CD14-positive monocyte (primary cell): Measurements from ENCODE around the gene PKNOX2. TPM values are rescaled to one million over a fixed set of nuclear protein-coding genes. Genes with fewer than 3 reads are reported as not detected.

Experiments
- DNase-seq, 3 donors: peaks; one replicate each; pipeline ENCODE4 v3.0.0-alpha.2; 2011 to 2022
- H2AFZ ChIP-seq: 2 replicates; pipeline ENCODE4 v1.6.0; 2012; ENCODE audit warnings: mild to moderate bottlenecking, low read depth, low read length, inconsistent platforms; ENCODE audit not compliant: insufficient read depth, poor library complexity, severe bottlenecking
- H3K27ac ChIP-seq, 2 donors: 1 replicate in 1 of 2; 2 replicates in 1 of 2; pipeline ENCODE4 v1.5.1; 2012 to 2013; ENCODE audit warnings: low read length in 2 of 2, control low read depth in 1 of 2, inconsistent platforms in 1 of 2, low read depth in 1 of 2, mild to moderate bottlenecking in 1 of 2
- H3K27me3 ChIP-seq, 2 donors: one replicate each; pipeline versions ENCODE4 v1.6.0 to v1.6.1; 2011 to 2013; ENCODE audit warnings: low read length in 2 of 2; ENCODE audit not compliant: control insufficient read depth in 2 of 2, insufficient read depth in 2 of 2
- H3K36me3 ChIP-seq, 2 donors: replicated peaks in 1 of 2; 1 replicate in 1 of 2; 2 replicates in 1 of 2; pipeline versions ENCODE4 v1.5.1 to v1.6.1; 2012 to 2013; ENCODE audit warnings: low read length in 2 of 2, control low read depth in 1 of 2, inconsistent platforms in 1 of 2, mild to moderate bottlenecking in 1 of 2; ENCODE audit not compliant: insufficient read depth in 2 of 2, control insufficient read depth in 1 of 2
- H3K4me1 ChIP-seq, 2 donors: 1 replicate in 1 of 2; 2 replicates in 1 of 2; pipeline versions ENCODE4 v1.5.1 to v1.6.1; 2012 to 2013; ENCODE audit warnings: low read length in 2 of 2, control low read depth in 1 of 2, inconsistent platforms in 1 of 2, mild to moderate bottlenecking in 1 of 2, moderate library complexity in 1 of 2; ENCODE audit not compliant: insufficient read depth in 2 of 2, control insufficient read depth in 1 of 2
- H3K4me2 ChIP-seq: replicated peaks from 2 replicates; pipeline ENCODE3; 2012; ENCODE audit warnings: low read length, moderate library complexity, mild to moderate bottlenecking; ENCODE audit not compliant: poor library complexity, severe bottlenecking; ENCODE audit errors: extremely low read depth
- H3K4me3 ChIP-seq, 3 experiments: fragments of 200-600 bp in 1 of 3; sonication (generic) in 1 of 3; replicated peaks in 1 of 3; 1 replicate in 2 of 3; 2 replicates in 1 of 3; pipeline ENCODE4 v1.5.1; 2011 to 2013; ENCODE audit warnings: low read length in 3 of 3, mild to moderate bottlenecking in 3 of 3, control low read depth in 2 of 3, low read depth in 2 of 3, inconsistent platforms in 1 of 3, moderate library complexity in 1 of 3
- H3K79me2 ChIP-seq: 2 replicates; pipeline ENCODE4 v1.6.0; 2012; ENCODE audit warnings: mild to moderate bottlenecking, control low read depth, inconsistent platforms, low read length, moderate library complexity; ENCODE audit not compliant: insufficient read depth
- H3K9ac ChIP-seq: 2 replicates; pipeline ENCODE4 v1.6.0; 2017; ENCODE audit warnings: low read length, mild to moderate bottlenecking; ENCODE audit not compliant: insufficient read depth, poor library complexity, severe bottlenecking
- H3K9me3 ChIP-seq, 2 donors: replicated peaks in 1 of 2; 1 replicate in 1 of 2; 2 replicates in 1 of 2; pipeline versions ENCODE4 v1.5.1 to v1.6.1; 2012 to 2013; ENCODE audit warnings: low read length in 2 of 2, control low read depth in 1 of 2; ENCODE audit not compliant: control insufficient read depth in 1 of 2, insufficient read depth in 1 of 2
- H4K20me1 ChIP-seq: 2 replicates; pipeline ENCODE4 v1.6.0; 2012; ENCODE audit warnings: mild to moderate bottlenecking, low read length, control low read depth, moderate library complexity; ENCODE audit not compliant: insufficient read depth
- H3K27ac Mint-ChIP-seq, 7 donors: one replicate each; pipeline ENCODE4 v1.8.0; 2020; ENCODE audit warnings: mild to moderate bottlenecking in 7 of 7, mixed read lengths in 7 of 7, moderate library complexity in 6 of 7, inconsistent platforms in 2 of 7
- H3K27me3 Mint-ChIP-seq, 3 donors: one replicate each; pipeline ENCODE4 v1.8.0; 2021 to 2022; ENCODE audit warnings: low read depth in 3 of 3, mild to moderate bottlenecking in 3 of 3, mixed read lengths in 3 of 3, moderate library complexity in 3 of 3, inconsistent platforms in 1 of 3
- H3K36me3 Mint-ChIP-seq, 2 donors: one replicate each; pipeline ENCODE4 v1.8.0; 2020; ENCODE audit warnings: mixed read lengths in 2 of 2, inconsistent platforms in 1 of 2, mild to moderate bottlenecking in 1 of 2
- H3K4me1 Mint-ChIP-seq: one replicate; pipeline ENCODE4 v1.8.0; 2020; ENCODE audit warnings: mild to moderate bottlenecking, mixed read lengths
- H3K4me3 Mint-ChIP-seq, 2 donors: one replicate each; pipeline ENCODE4 v1.8.0; 2020; ENCODE audit warnings: mild to moderate bottlenecking in 2 of 2, mixed read lengths in 2 of 2, moderate library complexity in 1 of 2
- H3K9me3 Mint-ChIP-seq, 7 donors: one replicate each; pipeline ENCODE4 v1.8.0; 2020 to 2022; ENCODE audit warnings: mixed read lengths in 7 of 7, mild to moderate bottlenecking in 6 of 7, moderate library complexity in 6 of 7, inconsistent platforms in 2 of 7
- CTCF ChIP-seq: fragments of 200-600 bp; IDR thresholded peaks from one replicate; pipeline ENCODE4 v1.8.0; 2022; ENCODE audit warnings: antibody characterized with exemption, mild to moderate bottlenecking
- WGBS: methylation state at CpG from one replicate; pipeline ENCODE4 v1.1.5; 2013; ENCODE audit warnings: missing lambda C conversion rate; ENCODE audit not compliant: insufficient coverage; 5-methylcytosine and 5-hydroxymethylcytosine counted together
- intact Hi-C, 2 donors: fragments of 100-400 bp; cut with micrococcal nuclease; formaldehyde crosslinking; loops; one replicate each; pipeline versions ENCODE4 v1.15.0 to v1.15.1; 2023
- polyA plus RNA-seq, 3 donors: library from polyadenylated mRNA; depleted of rRNA in 1 of 3; unstranded in 2 of 3; stranded (reverse) in 1 of 3; fragments of 300-500 nt in 2 of 3; fragments of >200 nt in 1 of 3; fragmentation: Illumina TruSeq in 2 of 3; gene quantifications; 1 replicate in 2 of 3; 2 replicates in 1 of 3; pipeline ENCODE4 v1.2.3, GENCODE V29; 2012 to 2021

PKNOX2 gene
- polyA plus RNA-seq, 3 donors: not detected

- Mint-ChIP-seq H3K4me1 (no peaks in the 10 kb centered on the region), H3K27ac (no peak overlapping the region), H3K9me3 (no peaks in the 10 kb centered on the region), H3K36me3 (no peaks in the 10 kb centered on the region), H3K27me3 (peaks cover 0 to 4% (median under 1%) of the 10 kb centered on the region in 3 donors), H3K4me3 (no peak overlapping the region)
- Histone ChIP-seq H2AFZ (no peak overlapping the region), H3K27ac (no peak overlapping the region), H3K79me2 (no peaks in the 10 kb centered on the region), H3K36me3 (no peaks in the 10 kb centered on the region), H3K4me3 (no peak overlapping the region), H3K4me2 (no peak overlapping the region), H4K20me1 (no peaks in the 10 kb centered on the region), H3K9ac (no peak overlapping the region), H3K27me3 (no peaks in the 10 kb centered on the region), H3K4me1 (no peaks in the 10 kb centered on the region), H3K9me3 (no peaks in the 10 kb centered on the region)
- DNase-seq: no peak
- TF ChIP-seq CTCF: no peak
- intact Hi-C loops: no loop called here
- 92% methylated on average over 2 of the region's 5 CpGs for WGBS
Observed at GRCh38 chr11:125303694-125304093, 139.1 kb downstream of the PKNOX2 start.

DNA sequence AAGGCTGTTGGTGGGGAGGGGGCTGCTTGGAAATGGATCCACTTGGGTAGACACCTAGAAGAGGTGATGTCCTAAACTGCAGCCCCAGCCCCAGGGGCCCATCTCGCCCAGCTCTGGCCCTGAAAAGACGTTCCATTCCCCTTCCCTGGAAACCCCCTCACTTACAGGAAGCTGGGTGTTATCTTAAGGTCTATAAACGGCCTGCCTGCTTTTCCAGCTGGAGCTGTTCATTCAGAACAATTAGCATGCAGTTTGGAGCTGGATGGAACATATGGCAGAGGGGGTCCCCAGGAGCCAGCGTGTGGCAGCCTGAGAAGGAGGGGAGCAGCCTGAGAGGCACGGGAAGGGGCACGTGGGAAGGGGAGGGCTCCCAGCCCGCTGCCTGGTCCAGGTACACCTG is 139.6 kb downstream of the PKNOX2 start:
- H3K4me1 ChIP-seq: no peaks in the 10 kb centered on the region
- Mint-ChIP-seq H3K27ac (no peak overlapping the region), H3K36me3 (no peaks in the 10 kb centered on the region), H3K4me1 (no peaks in the 10 kb centered on the region), H3K27me3 (peaks cover 0 to 4% (median 1%) of the 10 kb centered on the region in 3 donors), H3K4me3 (no peak overlapping the region), H3K9me3 (no peaks in the 10 kb centered on the region)
- 93% methylated on average over 2 of the region's 7 CpGs for WGBS
- no peak overlapping the region for H3K4me3 ChIP-seq
- no peak for DNase-seq
- H3K4me2 ChIP-seq: no peak overlapping the region
- no peaks in the 10 kb centered on the region for H3K79me2 ChIP-seq
- H4K20me1 ChIP-seq: no peaks in the 10 kb centered on the region
- H3K9me3 ChIP-seq: no peaks in the 10 kb centered on the region
- no peak overlapping the region for H3K9ac ChIP-seq
- TF ChIP-seq CTCF: no peak
- no peaks in the 10 kb centered on the region for H3K36me3 ChIP-seq
- H2AFZ ChIP-seq: no peak overlapping the region
- no peaks in the 10 kb centered on the region for H3K27me3 ChIP-seq
- no peak overlapping the region for H3K27ac ChIP-seq
- intact Hi-C loops: no loop called here
